NOMO-1 treated with DMSO at 0.1 percent for 48 hours (cell line): Measurements from ENCODE around the gene NLRP1.
"Not testable (repeated sequence)": the region's sequence is repeated elsewhere in the genome, so short reads cannot be mapped to it uniquely, and the experiment has no call there.

Experiments
- DNase-seq: peaks from one replicate; lab custom pipeline; 2025; ENCODE audit not compliant: unreplicated experiment; lab: John Stamatoyannopoulos, UW

NLRP1 gene

DNA sequence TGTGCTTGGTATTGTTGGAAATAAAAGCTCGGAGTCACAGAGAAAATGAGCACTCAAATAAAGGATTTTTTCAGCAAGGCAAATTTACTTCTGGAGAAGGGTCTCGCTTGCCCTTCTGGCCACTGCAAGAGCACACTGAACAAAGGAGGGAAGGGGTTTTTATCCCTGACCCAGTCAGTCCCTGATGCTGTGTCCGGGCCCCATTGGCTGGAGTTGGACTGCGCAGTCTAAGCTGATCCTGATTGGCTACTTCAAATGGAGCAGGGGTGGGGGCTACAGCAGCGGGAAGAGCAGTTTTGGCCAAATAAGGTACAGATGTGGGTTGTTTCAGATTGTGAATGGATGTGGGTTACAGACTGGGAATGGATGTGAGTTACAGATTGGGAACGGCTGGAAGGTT lies 4.3 kb upstream of the NLRP1 start:
- no peak for DNase-seq

DNA sequence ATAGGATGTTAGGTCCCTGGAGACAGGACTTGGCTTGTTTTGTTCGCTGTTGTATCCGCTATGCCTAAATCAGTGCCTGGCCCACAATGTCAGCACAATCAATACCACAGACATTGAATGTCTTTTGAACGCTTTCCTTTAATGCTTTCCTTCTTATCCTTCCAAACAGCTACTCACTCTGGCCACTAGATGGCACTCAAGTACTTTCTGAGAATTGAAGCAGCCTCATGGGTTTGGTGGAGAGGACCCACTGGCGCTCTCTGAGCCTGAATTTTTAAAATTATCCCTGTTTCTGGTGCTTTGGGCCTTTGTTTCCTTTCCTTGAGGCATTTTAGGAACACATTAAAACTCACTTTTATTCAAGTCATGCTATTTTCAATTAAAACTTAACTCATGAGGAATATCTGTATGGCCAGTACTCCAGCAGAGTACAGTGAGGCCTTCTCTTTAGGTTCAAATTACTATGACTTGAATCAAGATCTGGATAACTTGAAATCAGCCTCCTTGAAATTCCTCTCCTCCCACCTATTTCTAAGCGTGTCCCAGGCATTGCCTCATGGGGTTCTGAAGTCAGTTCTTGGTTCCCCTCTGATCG lies 3.2 kb upstream of the NLRP1 start:
- peak; percentile 59 for DNase-seq

DNA sequence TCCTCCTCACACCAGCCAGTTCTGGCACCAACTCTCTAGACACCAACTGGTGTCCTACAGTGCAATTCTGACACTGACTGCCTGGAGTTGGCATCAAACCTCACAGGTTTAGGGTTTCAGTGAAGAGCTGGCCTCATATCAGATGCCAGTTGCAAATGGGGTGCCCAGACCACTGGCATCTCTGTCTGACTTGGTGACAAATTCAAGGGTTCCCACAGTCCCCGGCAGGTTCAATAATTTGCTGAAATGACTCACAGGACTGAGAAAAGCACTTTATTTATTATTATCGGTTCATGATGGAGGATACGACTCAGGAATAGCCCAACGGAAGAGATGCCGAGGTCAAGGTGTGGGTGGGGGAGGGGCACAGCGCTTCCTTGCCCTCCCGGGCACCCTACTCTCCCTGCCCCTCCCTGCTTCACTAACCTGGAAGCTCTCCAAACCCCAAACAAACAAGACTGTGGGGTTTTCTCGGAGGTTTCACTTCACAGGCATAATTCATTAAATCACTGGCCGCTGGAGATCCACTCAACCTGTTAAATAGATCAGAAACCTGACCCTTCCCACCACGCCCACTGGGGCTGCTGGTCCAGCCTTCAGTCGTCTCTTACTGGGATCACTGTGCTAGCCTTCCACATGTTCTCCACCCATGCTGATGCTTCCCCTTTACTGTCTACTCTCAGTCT lies 1.7 kb upstream of the NLRP1 start:
- no peak for DNase-seq

DNA sequence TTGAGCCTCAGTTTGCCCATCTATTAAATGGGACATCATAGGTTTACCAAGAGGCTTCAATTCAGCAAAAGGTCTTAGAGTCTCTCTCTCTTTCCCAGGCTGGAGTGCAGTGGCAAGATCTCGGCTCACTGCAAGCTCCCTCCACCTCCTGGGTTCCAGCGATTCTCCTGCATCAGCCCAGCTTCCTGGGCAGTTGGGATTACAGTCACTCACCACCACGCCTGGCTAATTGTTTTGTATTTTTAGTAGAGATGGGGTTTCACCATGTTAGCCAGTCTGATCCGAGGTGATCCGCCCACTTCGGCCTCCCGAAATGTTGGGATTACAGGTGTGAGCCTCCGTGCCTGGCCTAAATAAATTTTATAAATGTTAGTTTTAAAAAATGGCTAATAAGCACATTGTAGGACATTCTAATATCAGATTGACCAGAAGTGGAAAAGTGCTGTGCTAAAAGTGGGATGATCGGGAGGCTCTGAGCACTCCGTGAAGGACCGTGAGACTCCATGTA lies 1.0 kb upstream of the NLRP1 start:
- DNase-seq: no peak

DNA sequence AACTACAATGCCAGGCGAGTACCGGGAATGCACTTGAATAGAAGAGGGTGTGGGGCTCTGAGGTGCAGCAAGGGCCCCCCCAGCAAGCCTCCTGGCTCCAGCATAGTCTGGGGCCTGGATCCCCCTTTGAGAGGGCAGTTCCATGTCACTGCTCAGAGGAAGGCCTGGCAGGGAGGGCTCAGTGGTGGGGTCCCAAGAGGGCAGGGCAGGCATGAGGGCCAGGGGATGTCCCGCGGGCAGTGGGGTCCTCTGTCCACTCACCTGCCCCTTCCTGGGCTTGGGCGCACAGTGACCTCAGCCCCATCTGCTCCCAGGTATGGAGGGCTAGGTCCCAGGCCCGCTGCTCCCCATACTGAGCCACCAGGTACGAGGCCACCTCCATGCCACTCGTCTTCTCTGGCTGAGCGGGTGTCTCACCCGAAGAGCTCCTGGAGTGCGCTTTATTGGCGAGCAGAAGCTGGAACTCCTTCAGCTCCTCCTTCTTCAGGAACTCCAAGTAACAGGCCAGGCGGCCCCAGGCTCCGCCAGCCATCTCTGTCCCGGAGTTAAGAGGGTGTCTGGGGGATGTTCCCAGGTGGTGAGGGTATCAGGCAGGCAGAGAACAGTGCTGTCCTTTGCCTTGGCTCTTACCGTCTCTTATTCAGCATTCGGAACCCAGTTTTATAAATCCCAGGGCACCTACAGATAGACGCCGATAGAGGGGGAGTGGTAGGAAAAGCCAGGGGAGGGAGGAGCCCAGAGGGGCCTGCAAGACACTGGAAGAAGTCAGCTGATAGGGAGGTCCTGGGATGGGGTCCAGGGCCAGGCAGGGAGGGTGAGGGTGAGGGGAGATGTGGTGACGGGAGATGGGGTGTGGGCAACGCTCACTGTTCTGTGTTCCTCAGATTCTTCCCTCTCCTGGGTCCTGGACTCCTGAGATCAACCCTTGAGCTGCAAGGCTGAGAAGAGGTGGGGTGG lies 605 bp downstream of the NLRP1 start:
- DNase-seq: no peak

DNA sequence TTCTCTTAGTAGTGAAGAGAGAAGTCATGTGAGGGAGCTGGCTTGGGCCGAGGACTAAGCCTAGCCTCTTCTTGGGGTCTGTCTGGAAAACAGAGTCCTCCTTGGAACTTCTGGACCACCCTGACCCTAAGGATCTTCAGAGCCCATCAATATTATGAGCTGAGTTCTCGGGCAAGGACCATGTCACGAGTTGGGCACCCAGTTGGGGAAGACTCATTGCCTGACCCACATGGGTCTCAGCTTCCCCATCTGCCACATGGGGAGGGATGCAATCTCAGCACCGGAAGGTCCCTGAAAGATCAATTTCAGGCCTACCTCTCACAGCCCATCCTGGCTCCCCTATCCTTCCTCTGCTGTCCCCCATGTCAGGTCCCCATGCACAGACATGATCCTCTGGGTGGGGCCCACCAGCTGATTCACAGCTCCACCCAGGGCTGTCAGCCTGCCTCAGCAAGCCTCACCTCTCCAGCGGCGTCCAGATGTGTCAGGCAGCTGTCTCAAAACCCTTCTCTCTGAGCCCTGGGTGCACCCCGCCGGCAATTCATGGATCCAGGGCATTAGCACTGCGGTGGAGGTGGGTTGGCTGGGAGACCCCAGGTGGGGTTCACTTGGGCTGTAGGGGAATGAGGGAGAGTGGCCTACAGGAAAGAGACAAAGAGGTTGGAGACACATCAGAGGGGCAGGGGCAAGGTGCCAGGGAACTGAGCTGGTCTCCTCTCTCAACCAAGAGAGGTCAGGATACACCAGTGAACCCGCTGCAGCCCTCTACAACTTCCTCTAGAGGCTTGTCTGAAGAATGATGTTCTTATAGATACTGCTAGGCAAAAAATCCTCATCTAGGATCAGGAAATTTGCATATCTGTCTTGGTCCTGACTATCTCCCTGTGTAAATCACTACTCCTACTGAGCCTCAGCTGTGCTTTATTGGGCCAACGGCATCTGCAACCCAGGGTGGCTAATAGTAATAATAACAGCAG lies 1.8 kb downstream of the NLRP1 start:
- no peak for DNase-seq

DNA sequence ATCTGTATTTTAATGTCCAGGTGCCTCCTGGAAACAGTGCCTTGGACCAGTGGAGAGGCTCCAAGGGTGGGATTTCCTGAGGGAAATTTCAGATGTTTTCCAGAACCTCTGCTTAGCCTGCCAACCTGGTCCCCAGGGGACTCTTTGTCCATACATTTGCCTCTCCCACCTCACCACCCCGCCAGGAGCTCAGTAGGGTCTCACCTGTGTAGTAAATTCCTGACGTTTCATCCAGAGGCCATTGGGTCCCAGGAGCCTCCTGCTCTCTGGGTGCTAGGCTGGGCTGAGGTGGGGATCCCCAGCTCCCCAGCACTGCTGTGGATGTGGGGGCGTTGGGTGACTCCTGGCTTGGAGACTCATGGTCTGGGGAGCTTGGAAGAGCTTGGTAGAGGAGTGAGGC lies 2.7 kb downstream of the NLRP1 start:
- no peak for DNase-seq

DNA sequence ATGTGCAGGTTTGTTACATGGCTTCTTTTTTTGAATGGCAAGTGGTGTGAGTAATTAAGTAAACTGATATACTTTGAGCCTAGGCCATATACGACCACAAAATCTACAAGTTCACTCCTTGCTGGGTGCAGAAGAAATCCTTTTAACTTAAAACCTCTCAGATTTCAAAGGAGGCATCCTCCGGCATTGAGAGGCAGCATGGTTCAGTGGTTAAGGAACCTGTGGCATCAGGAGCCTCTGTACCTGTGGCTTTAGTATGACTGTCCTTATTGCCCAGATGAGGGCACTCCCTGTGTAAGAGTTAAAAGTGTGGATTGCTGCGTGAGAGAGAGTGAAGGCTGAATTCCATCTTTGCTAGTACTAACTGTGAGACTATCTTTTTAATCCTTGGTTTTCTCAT lies 3.3 kb downstream of the NLRP1 start:
- no peak for DNase-seq

DNA sequence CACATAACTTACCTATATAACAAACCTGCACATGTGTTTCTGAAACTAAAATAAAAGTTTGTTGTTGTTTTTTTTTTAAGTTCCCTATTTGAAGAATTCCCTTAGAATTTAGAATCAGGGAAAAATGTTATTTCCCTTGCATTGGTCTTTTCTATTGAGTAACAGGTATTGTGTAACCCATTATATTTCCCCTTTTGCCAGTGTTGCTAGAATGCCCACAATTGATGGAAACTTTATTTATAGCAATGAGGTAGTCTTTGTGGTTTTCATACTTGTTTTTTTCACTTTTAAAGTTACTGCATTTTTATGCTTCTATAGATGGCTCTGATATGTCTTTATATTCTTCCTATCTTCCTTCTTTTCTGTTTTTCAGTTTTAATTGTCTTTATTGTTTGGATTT lies 3.9 kb downstream of the NLRP1 start:
- peak; percentile 89 for DNase-seq

DNA sequence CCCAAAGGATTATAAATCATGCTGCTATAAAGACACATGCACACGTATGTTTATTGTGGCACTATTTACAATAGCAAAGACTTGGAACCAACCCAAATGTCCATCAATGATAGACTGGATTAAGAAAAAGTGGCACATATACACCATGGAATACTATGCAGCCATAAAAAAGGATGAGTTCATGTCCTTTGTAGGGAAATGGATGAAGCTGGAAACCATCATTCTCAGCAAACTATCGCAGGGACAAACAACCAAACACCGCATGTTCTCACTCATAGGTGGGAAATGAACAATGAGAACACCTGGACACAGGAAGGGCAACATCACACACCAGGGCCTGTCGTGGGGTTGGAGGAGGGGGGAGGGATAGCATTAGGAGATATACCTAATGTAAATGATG lies 5.5 kb downstream of the NLRP1 start:
- DNase-seq: not testable (repeated sequence)

DNA sequence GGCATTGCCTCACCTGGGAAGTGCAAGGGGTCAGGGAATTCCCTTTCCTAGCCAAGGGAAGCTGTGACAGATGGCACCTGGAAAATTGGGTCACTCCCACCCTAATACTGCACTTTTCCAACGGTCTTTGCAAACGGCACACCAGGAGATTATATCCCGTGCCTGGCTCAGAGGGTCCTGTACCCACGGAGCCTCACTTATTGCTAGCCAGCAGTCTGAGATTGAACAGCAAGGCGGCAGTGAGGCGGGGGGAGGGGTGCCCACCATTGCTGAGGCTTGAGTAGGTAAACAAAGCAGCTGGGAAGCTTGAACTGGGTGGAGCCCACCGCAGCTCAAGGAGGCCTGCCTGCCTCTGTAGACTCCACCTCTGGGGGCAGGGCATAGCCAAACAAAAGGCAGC lies 11.3 kb downstream of the NLRP1 start:
- not testable (repeated sequence) for DNase-seq

DNA sequence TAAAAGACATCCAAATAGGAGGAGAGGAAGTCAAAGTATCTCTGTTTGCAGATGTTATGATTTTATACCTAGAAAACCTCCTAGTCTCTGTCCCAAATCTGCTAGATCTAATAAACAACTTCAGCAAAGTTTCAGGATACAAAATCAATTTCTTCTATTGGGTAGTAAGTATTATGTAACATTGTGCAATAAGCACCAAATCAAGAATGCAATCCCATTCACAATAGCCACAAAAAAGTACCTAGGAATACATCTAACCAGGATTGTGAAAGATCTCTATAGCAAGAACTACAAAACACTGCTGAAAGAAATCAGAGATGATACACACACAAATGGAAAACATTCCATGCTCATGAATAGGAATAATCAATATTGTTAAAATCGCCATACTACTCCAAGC lies 13.0 kb downstream of the NLRP1 start:
- DNase-seq: no peak

DNA sequence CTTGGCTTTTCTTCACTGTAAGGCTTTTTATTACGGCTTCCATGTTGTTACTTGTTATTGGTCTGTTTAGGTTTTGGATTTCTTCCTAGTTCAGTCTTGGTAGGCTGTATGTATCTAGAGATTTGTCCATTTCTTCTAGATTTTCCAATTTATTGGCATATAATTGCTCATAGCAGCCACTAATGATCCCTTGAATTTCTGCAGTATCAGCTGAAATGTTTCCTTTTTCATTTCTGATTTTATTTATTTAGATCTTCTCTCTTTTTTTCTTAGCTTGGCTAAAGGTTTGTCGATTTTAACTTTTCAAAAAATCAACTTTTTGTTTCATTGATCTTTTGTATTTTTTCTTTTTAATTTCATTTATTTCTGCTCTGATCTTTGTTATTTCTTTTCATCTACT lies 18.5 kb downstream of the NLRP1 start:
- no peak for DNase-seq

DNA sequence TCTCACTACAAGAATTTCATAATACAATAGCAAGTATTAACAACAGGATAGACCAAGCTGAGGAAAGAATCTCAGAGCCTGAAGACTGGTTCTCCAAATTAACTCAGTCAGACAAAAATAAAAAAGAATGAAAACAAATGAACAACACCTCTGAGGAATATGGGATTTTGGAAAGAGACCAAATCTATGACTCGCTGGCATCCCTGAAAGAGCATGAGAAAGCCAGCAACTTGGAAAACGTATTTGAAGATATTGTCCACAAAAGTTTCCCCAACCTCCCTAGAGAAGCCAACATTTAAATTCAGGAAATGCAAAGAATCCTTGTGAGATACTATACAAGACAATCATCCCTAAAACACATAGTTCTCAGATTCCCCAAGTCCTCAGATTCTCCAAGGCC lies 20.9 kb downstream of the NLRP1 start:
- DNase-seq: no peak

DNA sequence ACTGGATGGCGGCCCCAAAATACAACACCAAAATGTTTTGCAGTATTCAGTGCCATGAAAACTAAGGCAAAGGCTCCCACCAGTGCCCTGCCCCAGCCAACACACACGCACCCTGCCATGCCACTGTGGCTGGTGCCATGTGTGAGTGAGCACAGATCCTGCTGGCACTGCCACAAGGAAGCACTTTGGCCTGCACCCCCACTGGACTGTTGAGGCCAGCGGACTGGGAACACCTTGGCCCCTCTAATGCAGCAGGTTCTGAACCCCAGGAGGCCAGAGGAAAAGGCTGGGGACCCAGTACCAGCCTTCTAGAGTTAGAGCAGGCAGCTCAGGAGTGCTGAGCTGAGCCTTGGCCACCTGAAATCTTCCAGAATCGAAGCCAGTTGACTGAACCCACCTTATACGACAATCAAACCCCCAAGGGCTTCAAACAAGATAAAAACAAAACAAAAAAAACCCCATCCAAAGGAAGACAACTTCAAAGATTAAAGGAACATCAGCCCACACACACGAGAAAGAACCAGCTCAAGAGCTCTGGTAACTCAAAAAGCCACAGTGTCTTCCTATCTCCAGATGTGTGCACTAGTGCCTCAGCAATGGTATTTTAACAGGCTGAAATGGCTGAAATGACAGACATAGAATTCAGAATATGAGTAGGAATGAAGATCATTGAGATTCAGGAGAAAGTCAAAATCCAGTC lies 21.5 kb downstream of the NLRP1 start:
- no peak for DNase-seq

DNA sequence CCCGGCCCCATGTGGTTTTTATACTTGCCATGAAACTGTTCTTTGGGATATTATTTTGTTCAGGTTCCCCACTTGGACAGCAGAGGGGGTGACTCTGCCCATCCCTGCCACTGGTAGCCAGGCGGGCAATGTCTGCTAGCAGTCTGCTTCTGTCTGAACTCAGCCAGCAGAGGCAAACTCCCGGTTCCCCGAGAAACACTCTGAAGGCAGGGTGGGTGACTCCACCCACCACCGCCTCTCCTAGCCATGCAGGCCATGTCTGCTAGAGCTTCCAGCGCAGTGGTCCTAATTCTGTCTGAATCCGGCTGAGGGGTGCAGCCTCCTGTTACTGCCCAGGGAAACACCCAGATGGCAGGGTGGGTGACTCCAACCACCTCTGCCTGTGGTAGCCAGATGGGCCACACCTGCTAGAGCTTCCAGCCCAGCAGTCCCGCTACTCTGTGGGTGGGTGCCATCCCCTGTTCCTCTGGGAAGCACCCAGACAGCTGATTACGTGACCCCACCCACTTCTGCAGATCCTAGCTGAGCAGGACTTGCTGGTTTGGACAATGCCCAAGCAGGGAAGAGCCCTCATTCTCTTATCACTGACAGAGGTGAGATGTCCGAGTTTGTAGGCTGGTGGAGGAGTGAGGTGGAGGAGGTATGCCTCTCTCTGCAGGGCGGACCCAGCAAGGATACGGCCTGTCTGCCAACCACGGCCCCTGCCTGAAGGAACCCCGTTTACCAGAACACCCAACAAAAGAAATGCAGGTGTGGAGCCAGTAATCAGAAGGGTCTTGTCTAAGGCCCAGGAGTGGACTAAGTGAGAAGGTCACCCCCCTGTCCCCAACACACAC lies 22.4 kb downstream of the NLRP1 start:
- no peak for DNase-seq

DNA sequence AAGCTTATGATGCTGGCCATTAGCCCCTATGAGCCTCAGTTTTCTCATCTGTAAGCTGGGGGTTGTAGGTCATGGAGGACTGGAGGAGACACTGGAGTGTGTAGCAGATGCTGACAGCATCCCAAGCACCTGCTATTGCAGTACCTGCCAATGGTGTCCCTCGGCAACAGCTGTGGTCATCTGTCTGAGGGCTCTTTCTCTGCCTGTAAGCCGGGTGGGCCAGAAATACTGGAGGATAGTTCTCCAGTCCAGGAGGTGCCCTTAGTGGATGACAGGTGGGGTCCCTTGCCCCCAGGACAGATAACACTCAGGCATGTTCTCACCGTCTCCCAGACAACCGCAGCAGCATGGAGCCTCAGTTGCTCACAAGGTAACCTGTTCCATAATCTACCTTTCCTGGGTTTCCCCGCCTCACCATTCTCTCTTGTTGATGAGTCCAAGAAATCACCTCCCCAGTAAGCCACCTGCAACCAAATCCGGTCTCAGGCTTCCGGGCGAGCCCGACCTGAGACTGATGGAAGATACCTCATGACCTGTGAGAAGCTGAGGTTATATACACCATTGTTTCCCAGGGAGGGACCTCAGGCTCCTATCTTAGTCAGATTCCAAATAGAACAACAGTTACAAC lies 23.8 kb downstream of the NLRP1 start:
- DNase-seq: no peak
